Kidney epithelial cell (primary cell): Measurements from ENCODE around the gene WDR77. TPM values are rescaled to one million over a fixed set of nuclear protein-coding genes. Genes with fewer than 3 reads are reported as not detected.
A peak's percentile ranks its signal among the peaks of the same experiment; 100 is the strongest.

ENCODE experiments used
- DNase-seq: peaks from one replicate; pipeline ENCODE4 v3.0.0-alpha.2; 2010; ENCODE audit warnings: low read depth
- H3K27me3 ChIP-seq: 2 replicates; pipeline ENCODE4 v1.6.0; 2011; ENCODE audit warnings: low read length; ENCODE audit not compliant: control insufficient read depth, insufficient read depth
- H3K36me3 ChIP-seq: 2 replicates; pipeline ENCODE4 v1.5.1; 2011; ENCODE audit warnings: low read length; ENCODE audit not compliant: control insufficient read depth, insufficient read depth
- H3K4me3 ChIP-seq: 2 replicates; pipeline ENCODE4 v1.5.1; 2011; ENCODE audit warnings: low read depth, mild to moderate bottlenecking, control low read depth, low read length
- CTCF ChIP-seq: IDR thresholded peaks from 2 replicates; pipeline ENCODE4 v1.5.1; 2011; ENCODE audit warnings: mild to moderate bottlenecking, moderate library complexity, low read length, control low read depth, inconsistent platforms; ENCODE audit not compliant: insufficient read depth, poor library complexity, severe bottlenecking
- total RNA-seq: library from RNA; depleted of rRNA; stranded (reverse); fragments of >200 nt; gene quantifications from 2 replicates; pipeline ENCODE4 v1.2.3, GENCODE V29; 2015

WDR77 gene
- total RNA-seq, 1 donor from 2014 or later, result 39.7 TPM

GRCh38 chr1:111446967-111447892 is 1.8 kb downstream of the WDR77 start:
- no peak for DNase-seq
- Histone ChIP-seq H3K36me3 (peaks cover 4% of the 10 kb centered on the region), H3K4me3 (no peak overlapping the region), H3K27me3 (no peaks in the 10 kb centered on the region)
- no peak for TF ChIP-seq CTCF

- Histone ChIP-seq H3K27me3 (no peaks in the 10 kb centered on the region), H3K4me3 (no peak overlapping the region), H3K36me3 (peaks cover 4% of the 10 kb centered on the region)
- no peak for DNase-seq
- no peak for TF ChIP-seq CTCF
Measured at GRCh38 chr1:111446546-111446945, 2.5 kb downstream of the WDR77 start.

GRCh38 chr1:111444031-111444430 is 5.0 kb downstream of the WDR77 start:
- Histone ChIP-seq H3K36me3 (peaks cover 4% of the 10 kb centered on the region), H3K27me3 (no peaks in the 10 kb centered on the region), H3K4me3 (no peak overlapping the region)
- TF ChIP-seq CTCF, result no peak
- no peak for DNase-seq

- Histone ChIP-seq H3K4me3 (no peak overlapping the region), H3K36me3 (peaks cover 4% of the 10 kb centered on the region), H3K27me3 (no peaks in the 10 kb centered on the region)
- TF ChIP-seq CTCF, result no peak
- DNase-seq, result no peak
Measured at GRCh38 chr1:111442457-111442856, 6.6 kb downstream of the WDR77 start.

- no peak for DNase-seq
- H3K4me3 ChIP-seq, result no peak overlapping the region
- no peaks in the 10 kb centered on the region for H3K27me3 ChIP-seq
- peak; percentile 67 for TF ChIP-seq CTCF
- peaks cover 4% of the 10 kb centered on the region for H3K36me3 ChIP-seq
Measured at GRCh38 chr1:111441573-111442192, 7.4 kb downstream of the WDR77 start.
